BE2C (cell line): ENCODE measurements around the gene PPP6R1.

Experiments used
- DNase-seq: peaks from one replicate; pipeline ENCODE4 v3.0.0-alpha.2; 2020
- H3K27me3 ChIP-seq: fragments of 250-450 bp; sonication (Bioruptor Pico); 2 replicates; pipeline ENCODE4 v1.5.1; 2020; ENCODE audit warnings: mild to moderate bottlenecking
- H3K36me3 ChIP-seq: fragments of 250-450 bp; sonication (Bioruptor Pico); 2 replicates; pipeline ENCODE4 v1.5.1; 2020; ENCODE audit warnings: mild to moderate bottlenecking
- H3K4me1 ChIP-seq: fragments of 250-450 bp; sonication (Bioruptor Pico); 2 replicates; pipeline ENCODE4 v1.5.1; 2020
- H3K4me3 ChIP-seq: 2 replicates; pipeline ENCODE4 v1.5.1; 2011; ENCODE audit warnings: low read depth, low read length
- H3K9me3 ChIP-seq: fragments of 250-450 bp; sonication (Bioruptor Pico); 2 replicates; pipeline ENCODE4 v1.5.1; 2020
- CTCF ChIP-seq: IDR thresholded peaks from 2 replicates; pipeline ENCODE4 v1.5.1; 2012; ENCODE audit warnings: mild to moderate bottlenecking, low read depth, low read length

Gene PPP6R1

GRCh38 chr19:55278391-55279135, 19.7 kb upstream of the PPP6R1 start:
- no peaks in the 10 kb centered on the region for H3K27me3 ChIP-seq
- no peaks in the 10 kb centered on the region for H3K9me3 ChIP-seq
- peaks cover 9% of the 10 kb centered on the region; the same call in 1 of the 2 replicates for H3K36me3 ChIP-seq
- peak overlapping the region; percentile 96 for H3K4me3 ChIP-seq
- no peak for DNase-seq
- 0 out of 2 replicates have a peak, but pooled peaks cover 3% of the 10 kb centered on the region for H3K4me1 ChIP-seq
- TF ChIP-seq CTCF = no peak

GRCh38 chr19:55277494-55277893, 18.7 kb upstream of the PPP6R1 start:
- no peak overlapping the region for H3K4me3 ChIP-seq
- H3K4me1 ChIP-seq = no peaks in the 10 kb centered on the region
- H3K36me3 ChIP-seq = peaks cover 10% of the 10 kb centered on the region; the same call in 1 of the 2 replicates
- no peaks in the 10 kb centered on the region for H3K27me3 ChIP-seq
- H3K9me3 ChIP-seq = no peaks in the 10 kb centered on the region
- DNase-seq = no peak
- no peak for TF ChIP-seq CTCF

GRCh38 chr19:55276720-55277430, 18.1 kb upstream of the PPP6R1 start:
- Histone ChIP-seq H3K4me1 (no peaks in the 10 kb centered on the region), H3K4me3 (no peak overlapping the region), H3K9me3 (no peaks in the 10 kb centered on the region), H3K36me3 (peaks cover 10% of the 10 kb centered on the region; the same call in 1 of the 2 replicates), H3K27me3 (no peaks in the 10 kb centered on the region)
- TF ChIP-seq CTCF = no peak
- no peak for DNase-seq

GRCh38 chr19:55275851-55276719, 17.3 kb upstream of the PPP6R1 start:
- Histone ChIP-seq H3K4me3 (no peak overlapping the region), H3K4me1 (no peaks in the 10 kb centered on the region), H3K27me3 (no peaks in the 10 kb centered on the region), H3K36me3 (peaks cover 10% of the 10 kb centered on the region; the same call in 1 of the 2 replicates), H3K9me3 (no peaks in the 10 kb centered on the region)
- no peak for TF ChIP-seq CTCF
- DNase-seq = no peak

GRCh38 chr19:55273978-55274707, 15.3 kb upstream of the PPP6R1 start:
- no peaks in the 10 kb centered on the region for H3K9me3 ChIP-seq
- no peak for TF ChIP-seq CTCF
- peaks cover 10% of the 10 kb centered on the region; the same call in 1 of the 2 replicates for H3K36me3 ChIP-seq
- H3K27me3 ChIP-seq = no peaks in the 10 kb centered on the region
- H3K4me3 ChIP-seq = no peak overlapping the region
- no peak for DNase-seq
- no peaks in the 10 kb centered on the region for H3K4me1 ChIP-seq
